Activated T-helper 17 cell treated with anti-CD3 and anti-CD28 coated beads, Interleukin-2, amount 50 U/mL, for 72 hours (primary cell): ENCODE measurements around the gene GRXCR1. TPM values are rescaled to one million over a fixed set of nuclear protein-coding genes. Genes with fewer than 3 reads are reported as not detected.

Experiments used
- ATAC-seq: fragments of 150-1000 bp; cut with Tn5 transposase; replicated peaks from 2 replicates; pipeline ENCODE4 v1.10.0; 2021; ENCODE audit warnings: mild to moderate bottlenecking, moderate library complexity
- H3K27ac Mint-ChIP-seq: one replicate; pipeline ENCODE4 v1.8.0; 2022; ENCODE audit warnings: mixed read lengths
- H3K27me3 Mint-ChIP-seq: one replicate; pipeline ENCODE4 v1.8.0; 2022; ENCODE audit warnings: mixed read lengths
- H3K36me3 Mint-ChIP-seq: one replicate; pipeline ENCODE4 v1.8.0; 2022; ENCODE audit warnings: low read depth, mild to moderate bottlenecking, mixed read lengths
- H3K4me1 Mint-ChIP-seq: one replicate; pipeline ENCODE4 v1.8.0; 2022; ENCODE audit warnings: mixed read lengths
- H3K4me3 Mint-ChIP-seq: one replicate; pipeline ENCODE4 v1.8.0; 2022; ENCODE audit warnings: mild to moderate bottlenecking, mixed read lengths
- H3K9me3 Mint-ChIP-seq: one replicate; pipeline ENCODE4 v1.8.0; 2022; ENCODE audit warnings: mixed read lengths
- total RNA-seq, 2 donors: library from RNA; stranded (reverse); gene quantifications; one replicate each; pipeline ENCODE4 v1.2.3, GENCODE V29; 2022

Gene GRXCR1
- total RNA-seq, 2 donors from 2014 or later, result not detected

DNA sequence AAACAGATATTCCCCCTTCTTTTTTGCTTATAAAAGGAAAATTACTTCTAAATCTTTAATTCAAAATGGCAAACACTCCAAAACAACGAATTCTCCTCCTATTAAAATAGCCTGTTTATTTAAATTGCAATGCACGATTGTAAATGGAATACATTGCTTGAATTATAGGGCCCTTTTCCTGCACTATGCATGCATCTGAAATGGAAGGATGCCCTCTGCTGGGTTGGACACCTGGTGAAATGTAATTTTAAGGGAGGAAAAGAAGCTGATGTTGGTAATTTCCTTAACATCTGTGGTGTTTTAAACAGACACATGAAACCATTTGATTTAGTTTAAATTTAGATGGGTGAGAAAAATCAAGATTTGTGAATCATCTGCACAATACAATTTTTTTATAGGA is 72.8 kb downstream of the GRXCR1 start:
- Mint-ChIP-seq H3K27me3 (no peaks in the 10 kb centered on the region), H3K27ac (no peak overlapping the region), H3K4me1 (no peaks in the 10 kb centered on the region), H3K36me3 (no peaks in the 10 kb centered on the region), H3K9me3 (no peaks in the 10 kb centered on the region), H3K4me3 (no peak overlapping the region)
- no peak for ATAC-seq

DNA sequence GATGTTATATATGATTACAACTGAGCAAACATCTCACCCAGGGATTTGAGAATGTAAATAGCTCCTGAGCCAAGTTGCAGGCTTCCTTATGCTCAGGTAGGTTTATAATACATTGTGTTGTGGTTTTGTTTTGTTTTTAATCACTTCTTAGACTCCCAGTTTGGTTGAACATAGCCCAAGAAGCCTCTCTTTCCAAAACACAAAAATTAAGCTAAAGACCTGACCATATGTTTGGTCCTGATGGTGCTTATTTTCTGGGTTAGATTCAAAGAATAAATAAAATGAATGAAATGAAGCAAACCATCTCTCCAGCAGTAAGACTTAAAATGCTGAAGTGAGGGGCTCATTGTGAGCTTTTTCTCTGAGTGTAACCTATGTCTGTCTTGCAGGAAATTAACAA is 93.5 kb downstream of the GRXCR1 start:
- no peak for ATAC-seq
- Mint-ChIP-seq H3K4me3 (no peak overlapping the region), H3K36me3 (no peaks in the 10 kb centered on the region), H3K27me3 (no peaks in the 10 kb centered on the region), H3K4me1 (no peaks in the 10 kb centered on the region), H3K27ac (no peak overlapping the region), H3K9me3 (peaks cover 5% of the 10 kb centered on the region)

DNA sequence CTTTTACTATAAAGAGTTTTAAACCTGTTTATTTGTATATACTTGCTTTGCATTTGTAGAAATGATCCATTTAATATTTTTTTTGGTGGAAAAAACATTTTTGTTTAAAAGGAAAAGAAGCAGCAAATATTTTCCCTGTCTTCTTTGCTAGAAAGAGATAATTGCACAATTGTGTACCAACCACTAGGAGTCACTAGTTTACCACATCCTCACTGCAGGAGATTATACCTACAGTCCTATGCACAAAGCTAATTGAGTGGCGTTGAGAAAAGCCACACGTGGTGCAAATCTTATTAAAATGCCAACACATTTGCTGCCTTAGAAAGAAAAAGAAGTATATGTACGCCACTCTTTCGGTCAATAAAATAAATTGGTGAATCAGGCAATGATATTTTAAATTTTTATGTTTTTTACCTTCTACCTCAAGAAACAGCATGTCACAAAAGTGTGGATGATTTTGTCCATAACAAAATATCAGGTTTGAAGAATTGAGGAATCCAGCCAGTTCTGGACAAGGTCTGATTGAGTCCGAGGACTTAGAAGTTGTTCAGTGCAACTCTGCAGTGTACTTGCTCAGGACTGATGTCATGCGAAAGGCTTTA is 102.9 kb downstream of the GRXCR1 start:
- Mint-ChIP-seq H3K36me3 (no peaks in the 10 kb centered on the region), H3K4me1 (no peaks in the 10 kb centered on the region), H3K27ac (no peak overlapping the region), H3K4me3 (no peak overlapping the region), H3K27me3 (no peaks in the 10 kb centered on the region), H3K9me3 (no peaks in the 10 kb centered on the region)
- no peak for ATAC-seq

DNA sequence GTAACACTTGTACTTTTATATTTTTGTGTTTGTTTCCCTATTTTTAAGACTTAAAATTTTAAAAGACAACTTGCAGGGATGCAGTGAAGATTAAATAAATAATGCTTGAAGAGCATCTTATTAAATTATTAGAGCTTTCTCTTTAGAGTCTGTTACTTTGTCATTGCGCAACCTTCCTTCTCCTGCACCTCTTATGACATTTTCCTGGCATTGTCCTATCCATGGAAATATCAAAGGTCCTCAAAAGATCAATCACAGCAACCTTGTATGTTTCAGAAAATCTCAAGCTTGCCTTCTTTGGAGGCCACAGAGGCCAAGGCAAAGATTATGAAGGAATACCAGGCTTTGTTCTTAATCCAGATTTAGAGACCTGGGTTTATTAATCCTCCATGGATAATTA is 116.3 kb downstream of the GRXCR1 start:
- Mint-ChIP-seq H3K4me3 (no peak overlapping the region), H3K27ac (no peak overlapping the region), H3K27me3 (no peaks in the 10 kb centered on the region), H3K36me3 (no peaks in the 10 kb centered on the region), H3K9me3 (peaks cover 8% of the 10 kb centered on the region), H3K4me1 (no peaks in the 10 kb centered on the region)
- ATAC-seq, result no peak

DNA sequence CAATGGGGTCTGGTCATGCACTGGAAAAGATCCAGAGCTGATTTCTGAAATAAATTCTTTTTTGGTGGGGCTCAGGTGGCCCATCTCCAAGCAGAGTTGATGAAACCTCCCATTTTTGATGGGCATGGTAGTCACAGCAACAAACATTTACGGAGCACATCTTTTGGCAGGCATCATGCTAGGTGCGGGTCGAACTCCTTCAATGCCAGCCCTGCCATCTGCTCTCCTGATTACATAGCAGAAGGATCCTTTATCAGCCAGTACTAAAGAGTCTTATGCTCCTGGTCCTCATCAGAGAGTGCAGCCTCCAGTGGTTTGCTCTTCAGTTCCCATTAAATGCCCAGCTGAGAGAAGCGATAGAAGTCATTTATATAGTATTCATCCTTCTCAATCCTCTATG is 121.7 kb downstream of the GRXCR1 start:
- H3K27me3 Mint-ChIP-seq, result no peaks in the 10 kb centered on the region
- ATAC-seq, result no peak
- no peaks in the 10 kb centered on the region for H3K36me3 Mint-ChIP-seq
- no peak overlapping the region for H3K27ac Mint-ChIP-seq
- H3K4me1 Mint-ChIP-seq, result no peaks in the 10 kb centered on the region
- no peak overlapping the region for H3K4me3 Mint-ChIP-seq
- H3K9me3 Mint-ChIP-seq, result no peaks in the 10 kb centered on the region

DNA sequence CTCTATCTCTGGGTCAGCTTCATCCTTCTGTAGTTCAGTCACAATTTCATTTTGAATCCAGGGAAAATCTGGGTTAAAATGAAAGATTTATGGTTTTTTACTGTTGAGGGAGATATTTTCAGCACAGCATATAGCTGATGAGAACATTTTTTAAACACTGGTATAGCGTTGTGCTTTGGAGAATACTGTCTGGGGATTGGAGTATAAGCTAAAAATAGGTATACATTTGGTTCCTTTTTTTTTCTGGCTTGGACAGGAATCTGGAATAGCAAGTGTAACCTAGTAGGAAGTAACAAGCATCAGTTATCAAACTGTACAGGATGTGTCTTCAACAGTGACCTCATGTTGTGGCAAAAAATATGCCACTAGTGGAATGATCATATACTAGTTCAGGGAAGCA is 149.1 kb downstream of the GRXCR1 start:
- no peaks in the 10 kb centered on the region for H3K36me3 Mint-ChIP-seq
- no peaks in the 10 kb centered on the region for H3K4me1 Mint-ChIP-seq
- no peak for ATAC-seq
- H3K27me3 Mint-ChIP-seq, result no peaks in the 10 kb centered on the region
- H3K4me3 Mint-ChIP-seq, result no peak overlapping the region
- H3K27ac Mint-ChIP-seq, result no peak overlapping the region
- H3K9me3 Mint-ChIP-seq, result no peaks in the 10 kb centered on the region

DNA sequence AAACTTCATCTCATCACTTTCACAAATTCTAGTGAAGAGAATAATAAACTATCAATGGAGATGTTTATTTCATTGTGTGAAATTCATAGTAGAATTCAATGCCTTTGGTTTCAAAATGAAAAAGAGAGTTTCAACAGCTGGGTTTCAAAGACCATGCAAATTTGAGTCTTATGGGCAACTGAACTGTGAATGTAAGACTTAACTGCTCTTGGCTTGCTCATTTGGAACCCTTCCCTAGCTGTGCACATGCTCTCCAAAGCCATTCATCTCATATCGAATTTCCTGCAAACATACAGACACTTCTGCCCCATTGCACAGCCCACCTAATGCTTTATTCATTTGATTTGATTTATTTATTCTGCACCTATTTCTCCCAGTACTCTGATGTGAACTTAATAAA is 154.5 kb downstream of the GRXCR1 start:
- Mint-ChIP-seq H3K27ac (no peak overlapping the region), H3K4me3 (no peak overlapping the region), H3K9me3 (peaks cover 4% of the 10 kb centered on the region), H3K4me1 (no peaks in the 10 kb centered on the region), H3K27me3 (no peaks in the 10 kb centered on the region), H3K36me3 (no peaks in the 10 kb centered on the region)
- ATAC-seq, result no peak

DNA sequence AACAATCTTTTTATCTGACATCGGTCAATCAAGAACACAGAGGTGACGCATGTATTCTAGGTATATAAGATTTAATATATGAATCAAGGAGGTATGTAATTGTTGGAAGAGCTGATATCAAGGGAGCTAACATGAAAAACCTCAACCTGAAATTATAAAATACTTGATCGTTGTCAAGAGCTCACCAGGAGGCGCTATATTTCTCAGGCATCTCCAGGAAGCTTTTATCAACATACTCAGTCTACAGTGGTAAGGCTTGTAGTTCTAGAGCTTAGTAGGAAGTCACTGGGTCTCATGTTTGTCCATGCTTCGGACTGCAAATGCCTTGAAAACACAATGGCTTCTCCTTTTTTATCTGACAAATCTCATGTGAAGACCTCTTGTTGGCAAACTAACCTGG is 156.1 kb downstream of the GRXCR1 start:
- Mint-ChIP-seq H3K9me3 (peaks cover 4% of the 10 kb centered on the region), H3K27ac (no peak overlapping the region), H3K27me3 (no peaks in the 10 kb centered on the region), H3K4me1 (no peaks in the 10 kb centered on the region), H3K4me3 (no peak overlapping the region), H3K36me3 (no peaks in the 10 kb centered on the region)
- no peak for ATAC-seq

DNA sequence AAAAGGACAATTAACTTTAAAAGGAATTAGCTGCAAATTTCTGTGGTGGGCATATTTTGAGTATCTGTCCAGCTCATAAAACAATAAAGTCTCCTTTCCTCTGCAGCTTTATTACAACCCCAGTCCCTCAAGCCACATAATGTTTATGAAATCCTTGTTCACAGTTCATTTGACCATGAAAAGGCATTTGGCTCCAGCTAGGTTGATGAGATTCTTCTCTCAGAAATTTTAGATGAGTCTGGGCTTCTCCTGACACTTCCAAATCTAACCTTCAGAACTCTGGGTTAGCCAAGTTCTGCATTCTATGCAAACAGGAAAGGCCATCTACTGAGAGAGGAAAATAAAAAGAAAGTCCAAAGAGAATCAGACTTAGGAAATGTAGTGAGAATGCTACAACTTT is 156.8 kb downstream of the GRXCR1 start:
- H3K9me3 Mint-ChIP-seq, result peaks cover 4% of the 10 kb centered on the region
- no peak for ATAC-seq
- no peaks in the 10 kb centered on the region for H3K4me1 Mint-ChIP-seq
- no peaks in the 10 kb centered on the region for H3K36me3 Mint-ChIP-seq
- H3K4me3 Mint-ChIP-seq, result no peak overlapping the region
- no peaks in the 10 kb centered on the region for H3K27me3 Mint-ChIP-seq
- H3K27ac Mint-ChIP-seq, result no peak overlapping the region

DNA sequence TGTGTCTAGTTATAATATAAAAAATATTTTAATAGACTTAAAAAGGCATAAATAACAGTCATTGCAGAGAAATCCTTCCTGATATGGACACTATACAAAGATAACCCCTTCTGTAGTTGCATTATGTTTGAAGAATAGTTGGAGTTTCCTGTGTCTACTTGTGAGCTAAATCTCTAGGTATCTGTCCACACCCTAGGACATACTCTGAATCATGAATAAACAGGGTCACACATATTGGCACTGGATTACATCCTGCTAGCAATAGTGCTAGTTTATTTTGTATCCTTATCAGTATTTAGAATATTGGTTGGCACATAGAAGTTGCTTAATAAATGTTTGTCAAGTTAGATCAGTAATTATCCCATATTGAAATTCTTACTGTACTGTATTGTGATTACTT is 173.9 kb downstream of the GRXCR1 start:
- Mint-ChIP-seq H3K4me1 (no peaks in the 10 kb centered on the region), H3K4me3 (no peak overlapping the region), H3K27ac (no peak overlapping the region), H3K36me3 (no peaks in the 10 kb centered on the region), H3K9me3 (no peaks in the 10 kb centered on the region), H3K27me3 (no peaks in the 10 kb centered on the region)
- ATAC-seq, result no peak

DNA sequence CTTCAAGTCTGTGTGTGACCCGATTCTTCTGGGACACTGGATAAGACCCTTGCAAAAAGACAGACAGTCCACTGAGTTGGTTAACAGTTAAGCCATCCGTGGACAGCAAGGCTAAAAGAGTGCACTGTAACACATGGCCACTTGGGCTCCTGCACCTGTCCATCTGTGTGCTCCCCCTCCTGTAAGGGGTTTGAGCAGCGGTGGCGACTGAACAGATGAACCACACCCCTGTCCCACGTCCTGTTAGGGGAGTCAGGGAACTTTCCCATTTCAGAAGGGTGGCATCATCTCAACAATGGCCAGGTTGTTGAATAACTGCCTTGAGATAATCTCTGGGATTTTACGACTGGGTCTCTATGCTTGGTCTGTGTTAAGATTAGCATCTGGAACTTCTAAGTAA is 178.6 kb downstream of the GRXCR1 start:
- Mint-ChIP-seq H3K4me3 (no peak overlapping the region), H3K4me1 (no peaks in the 10 kb centered on the region), H3K27ac (no peak overlapping the region), H3K27me3 (no peaks in the 10 kb centered on the region), H3K36me3 (no peaks in the 10 kb centered on the region), H3K9me3 (peaks cover 6% of the 10 kb centered on the region)
- ATAC-seq, result no peak

Other genes starting within 250 kb of the GRXCR1 start
- 10 to 100 TPM; 17.0 to 29.2 TPM for gene ATP8A1, start 235.6 kb upstream of the GRXCR1 start, total RNA-seq